VCaP (cell line): Measurements from ENCODE around the gene PLEKHH2.
"Not testable (repeated sequence)": the region's sequence is repeated elsewhere in the genome, so short reads cannot be mapped to it uniquely, and the experiment has no call there.

ENCODE experiments used
- H3K27ac ChIP-seq: fragments of 450-650 bp; 2 replicates; pipeline ENCODE4 v1.5.1; 2017
- CTCF ChIP-seq: fragments of 450-650 bp; conservative IDR thresholded peaks from 2 replicates; pipeline ENCODE4 v1.5.1; 2017; ENCODE audit warnings: mild to moderate bottlenecking, moderate library complexity

Gene PLEKHH2

GRCh38 chr2:43637030-43637803, at the start of gene PLEKHH2:
Gene PLEKHH2, plus strand, starts transcription at chr2:43637260. Its CDS starts 7,414 bp downstream, at chr2:43644674.
- peak within 1 kb of the TSS; percentile 27; the same call in 1 of the 2 replicates for H3K27ac ChIP-seq
- TF ChIP-seq CTCF: no peak

- no peak for TF ChIP-seq CTCF
- no peak overlapping the region for H3K27ac ChIP-seq
These were observed 44.6 kb upstream of the PLEKHH2 start for GRCh38 chr2:43592443-43592842.

DNA sequence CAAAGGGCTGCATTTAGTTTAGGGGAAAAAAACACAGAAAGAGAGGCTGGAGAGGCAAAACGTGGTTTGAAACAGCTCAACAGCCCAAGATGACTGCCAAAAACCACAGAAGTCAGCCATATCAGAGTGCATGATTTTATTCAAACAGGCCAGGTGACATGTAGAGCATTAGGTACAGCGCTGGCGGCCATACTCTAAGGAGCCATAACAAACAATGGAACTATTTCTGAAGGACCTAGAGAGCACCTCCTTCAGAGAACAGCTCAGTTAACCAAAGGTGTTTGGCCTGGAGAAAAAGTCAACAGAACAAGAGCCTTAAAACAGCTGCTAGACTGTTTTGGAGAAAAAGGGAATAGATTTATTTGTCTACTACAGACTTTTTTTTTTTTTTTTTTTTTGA, 43.8 kb upstream of the PLEKHH2 start:
- TF ChIP-seq CTCF: no peak
- no peak overlapping the region for H3K27ac ChIP-seq

GRCh38 chr2:43594875-43595274, 42.2 kb upstream of the PLEKHH2 start:
- no peak for TF ChIP-seq CTCF
- H3K27ac ChIP-seq: peak overlapping the region; percentile 84

DNA sequence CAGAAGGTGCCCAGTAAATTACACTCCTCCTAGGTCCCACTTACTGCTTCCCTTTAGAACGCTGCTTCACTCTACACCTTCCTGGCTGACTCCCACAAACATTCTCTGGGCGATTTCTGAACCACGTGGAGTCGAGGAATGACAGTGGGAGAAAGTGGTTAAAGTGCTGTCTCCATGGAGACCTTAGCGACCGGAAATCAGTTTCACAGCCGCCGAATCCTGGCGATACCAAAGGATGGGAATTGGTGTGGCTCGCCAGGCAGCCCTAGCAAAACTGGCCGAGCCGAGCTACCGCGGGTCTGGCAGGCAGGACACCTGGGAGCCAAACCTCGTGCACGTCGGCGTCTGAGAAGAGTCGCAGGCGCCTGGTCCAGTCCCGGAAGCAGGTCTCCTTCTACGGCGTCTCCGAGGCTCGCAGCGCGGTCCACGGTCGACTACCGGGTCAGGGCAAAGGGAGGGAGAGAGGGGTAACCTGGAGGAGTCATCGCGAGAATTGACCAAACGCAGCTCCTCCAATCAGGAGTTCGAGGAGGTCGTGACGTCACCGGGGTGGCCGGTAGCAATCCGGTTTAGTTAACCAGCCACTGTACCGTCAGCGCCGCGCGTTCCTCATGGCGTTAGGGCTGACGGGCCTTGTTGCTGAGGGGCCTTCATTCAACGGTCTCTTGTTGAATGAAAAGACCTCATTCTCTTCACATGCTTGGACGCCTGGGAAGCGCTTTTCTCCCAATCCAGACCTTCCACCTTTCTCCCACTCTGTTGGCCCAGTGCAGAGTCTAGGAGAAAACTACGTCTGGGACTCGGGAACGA, 41.3 kb upstream of the PLEKHH2 start, which contains the start of gene THADA:
THADA (minus strand) TSS at position 436 of the 810 bp plus-strand sequence. CDS start 3,646 bp downstream, outside the sequence.
- H3K27ac ChIP-seq: peak within 1 kb of the TSS; percentile 84
- no peak for TF ChIP-seq CTCF

- not testable (repeated sequence) for H3K27ac ChIP-seq
These were observed 36.5 kb upstream of the PLEKHH2 start for GRCh38 chr2:43600596-43600995.

GRCh38 chr2:43604674-43605073, 32.4 kb upstream of the PLEKHH2 start:
- TF ChIP-seq CTCF: no peak

More at GRCh38 chr2:43604674-43605073, 32.4 kb upstream of the PLEKHH2 start:
- no peak overlapping the region for H3K27ac ChIP-seq
